NCI-H2196 treated with DMSO at 0.1 percent for 48 hours (cell line): ENCODE results near the gene NR2E3.

Experiments used
- DNase-seq: peaks from one replicate; lab custom pipeline; 2025; ENCODE audit not compliant: unreplicated experiment; lab: John Stamatoyannopoulos, UW

NR2E3 gene

GRCh38 chr15:71790081-71790480, 20.3 kb upstream of the NR2E3 start:
- no peak for DNase-seq

GRCh38 chr15:71791975-71792374, 18.4 kb upstream of the NR2E3 start:
- no peak for DNase-seq

- no peak for DNase-seq
Measured at GRCh38 chr15:71792521-71792920, 17.8 kb upstream of the NR2E3 start.

DNA sequence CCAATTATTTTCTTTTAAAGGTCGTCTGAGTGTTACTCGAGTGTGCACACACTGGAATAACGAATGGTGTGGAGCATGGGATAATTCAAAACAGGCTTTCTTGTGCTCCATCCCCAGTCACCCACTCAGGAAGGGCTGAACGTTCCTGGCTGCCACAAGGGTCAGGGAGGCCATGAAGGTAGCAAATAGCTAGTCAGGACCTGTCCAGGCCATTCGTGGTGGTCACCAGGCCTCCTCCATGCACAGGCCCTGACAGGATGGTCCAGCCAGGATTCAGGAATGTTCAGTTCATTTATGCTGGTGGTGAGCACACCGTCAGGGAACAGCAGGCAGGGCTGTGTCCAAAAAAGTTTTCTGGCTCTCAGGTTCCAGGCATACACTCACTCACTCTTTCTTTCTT, 11.7 kb upstream of the NR2E3 start:
- no peak for DNase-seq

DNA sequence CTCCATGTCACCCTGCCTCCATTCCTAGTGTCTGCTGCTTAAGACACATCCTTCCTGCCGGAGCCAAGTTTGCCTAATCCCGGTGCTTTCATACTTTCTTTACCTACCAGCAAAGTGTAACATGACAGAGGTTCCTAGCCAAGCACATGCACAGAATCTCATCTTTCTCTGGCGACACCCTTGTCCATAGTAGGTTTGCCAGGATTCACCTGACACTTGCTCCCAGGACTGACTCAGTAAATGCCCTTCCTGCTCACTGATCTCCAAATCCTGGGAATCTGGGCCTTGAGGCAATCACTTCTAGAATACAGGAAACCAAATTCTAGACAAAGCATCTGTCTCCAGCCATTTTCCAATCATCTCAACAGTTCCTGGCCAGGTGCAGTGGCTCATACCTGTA, 10.2 kb upstream of the NR2E3 start:
- DNase-seq = no peak

DNA sequence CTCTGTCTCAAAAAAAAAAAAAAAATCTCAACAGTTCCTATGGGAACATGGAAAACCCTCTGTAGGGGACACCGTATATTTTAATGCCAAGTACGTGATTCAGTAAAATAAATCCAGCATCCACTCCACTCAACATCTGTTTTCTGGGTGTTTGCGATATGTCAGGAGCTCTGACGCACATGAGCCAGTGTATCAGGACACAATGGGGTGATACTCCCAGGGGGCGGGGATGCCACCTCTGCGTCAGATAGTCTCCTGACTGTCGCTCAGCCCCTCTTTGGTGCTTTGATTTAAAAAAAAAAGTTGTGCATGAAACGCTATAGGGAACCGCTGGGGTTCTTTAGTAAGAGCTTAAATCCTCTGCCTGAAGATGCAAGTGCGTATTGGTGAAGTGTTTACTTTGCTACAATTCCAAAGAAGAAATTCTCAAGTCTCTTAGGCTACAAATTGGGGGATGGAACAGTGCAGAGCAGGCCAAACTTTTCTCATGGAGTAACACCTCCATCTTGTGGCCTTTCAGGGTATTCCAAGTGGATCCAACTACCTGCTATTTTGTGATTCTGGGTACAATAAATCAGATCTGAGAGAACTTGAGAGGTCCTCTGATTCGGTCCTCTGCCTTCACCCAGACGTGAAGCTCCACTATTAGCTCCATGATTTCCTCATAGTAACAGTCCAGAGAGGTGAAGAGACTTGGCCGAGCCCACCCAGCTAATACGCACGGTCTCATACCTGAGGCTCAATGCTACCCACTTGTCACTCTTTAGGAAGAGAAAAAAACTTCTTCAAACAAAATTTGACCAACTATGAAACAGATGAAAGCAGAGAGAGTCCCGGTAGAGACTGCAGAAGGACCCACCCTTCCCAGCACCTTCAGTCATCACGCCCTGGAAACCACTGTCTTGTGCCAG, 9.3 kb upstream of the NR2E3 start:
- DNase-seq = no peak

DNA sequence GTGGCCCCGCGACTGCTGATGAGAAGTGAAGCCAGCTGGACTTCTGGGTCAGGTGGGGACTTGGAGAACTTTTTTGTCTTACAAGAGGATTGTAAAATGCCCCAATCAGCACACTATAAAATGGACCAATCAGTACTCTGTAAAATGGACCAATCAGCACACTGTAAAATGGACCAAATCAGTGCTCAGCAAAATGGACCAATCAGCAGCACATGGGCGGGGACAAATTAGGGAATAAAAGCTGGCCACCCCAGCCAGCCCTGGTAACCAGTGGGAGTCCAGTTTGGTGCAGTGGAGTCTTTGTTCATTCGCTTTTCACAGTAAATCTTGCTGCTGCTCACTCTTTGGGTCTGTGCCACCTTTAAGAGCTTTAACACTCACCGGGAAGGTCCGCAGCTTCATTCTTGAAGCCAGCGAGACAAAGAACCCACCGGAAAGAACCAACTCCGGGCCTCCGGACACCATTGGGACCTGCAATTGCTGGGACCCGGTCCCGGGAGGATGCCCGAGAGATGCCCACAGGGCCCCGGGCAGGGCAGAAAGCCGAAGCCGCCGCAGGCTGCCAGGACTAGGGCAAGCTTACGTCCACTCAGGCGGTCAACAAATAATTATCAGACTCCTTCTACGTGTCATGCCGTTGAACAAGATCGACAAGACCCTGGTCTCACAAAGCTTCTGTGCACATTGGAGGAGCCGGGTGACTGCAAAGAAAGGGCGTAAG, 8.3 kb upstream of the NR2E3 start:
- DNase-seq = no peak

DNA sequence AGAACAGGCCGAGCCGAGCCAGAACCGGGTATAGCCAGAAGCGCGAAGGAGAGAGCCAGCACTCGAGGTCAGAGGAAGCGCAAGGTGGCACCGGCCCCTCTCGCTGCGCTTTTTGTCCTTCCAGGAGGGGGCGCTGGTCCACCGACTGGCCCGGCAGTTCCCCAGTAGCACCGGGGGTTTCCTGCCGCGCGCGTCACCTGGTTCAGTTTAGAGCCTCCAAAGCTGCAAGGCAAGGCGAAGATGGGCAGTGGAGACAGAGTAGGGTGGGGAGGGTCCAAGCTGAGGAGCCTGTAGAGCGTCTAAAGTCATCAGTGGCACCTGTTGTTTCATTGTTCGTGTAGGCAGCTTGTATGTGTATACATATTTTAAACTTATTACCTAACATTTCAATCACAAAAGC, 7.6 kb upstream of the NR2E3 start:
- no peak for DNase-seq

DNA sequence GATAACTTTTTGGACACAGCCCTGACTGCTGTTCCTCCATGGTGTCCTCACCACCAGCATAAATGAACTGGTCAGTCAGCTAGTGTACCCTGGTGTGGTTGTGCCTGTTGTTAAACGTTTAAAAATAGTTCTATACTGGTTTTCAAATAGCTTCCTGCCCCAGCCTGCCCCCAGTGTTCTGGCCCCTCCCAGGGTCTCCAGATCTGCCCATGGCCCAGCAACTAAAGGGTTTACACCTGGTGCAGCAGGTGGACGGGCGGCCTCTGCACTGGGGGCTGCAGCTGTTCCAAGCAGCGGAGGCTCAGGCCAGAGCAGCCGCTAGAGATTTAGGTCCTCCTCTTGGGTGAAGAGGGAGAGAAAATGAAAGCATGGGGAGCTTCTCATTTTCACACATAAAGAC, 6.1 kb upstream of the NR2E3 start:
- DNase-seq = no peak

- no peak for DNase-seq
Measured at GRCh38 chr15:71804695-71805470, 5.5 kb upstream of the NR2E3 start.

DNA sequence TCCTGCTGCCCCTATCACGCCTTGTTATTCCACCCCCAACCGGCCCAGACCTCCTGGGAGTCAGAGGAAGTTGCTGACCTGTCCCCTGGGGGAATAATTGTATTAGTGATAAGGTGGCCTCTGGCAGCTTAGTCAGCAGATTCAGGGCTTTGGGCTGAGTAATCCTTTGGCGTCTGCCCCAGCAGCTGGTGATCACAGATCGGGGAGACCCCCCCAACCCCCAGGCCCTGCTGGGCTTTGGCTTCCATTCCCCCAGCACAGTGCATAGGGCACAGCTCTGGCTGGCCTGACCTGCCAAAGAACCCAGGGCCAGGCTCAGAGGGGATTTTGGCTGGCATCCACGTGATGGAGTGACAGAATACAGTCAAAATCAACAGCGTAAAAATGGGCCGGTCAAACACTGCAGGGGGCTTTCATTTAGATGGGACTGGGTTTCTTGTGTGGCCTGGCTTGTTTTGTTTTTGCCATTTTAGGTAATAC, 3.9 kb upstream of the NR2E3 start:
- DNase-seq = no peak

- no peak for DNase-seq
Measured at GRCh38 chr15:71807125-71807629, 3.2 kb upstream of the NR2E3 start.

- DNase-seq = no peak
Measured at GRCh38 chr15:71807691-71808091, 2.7 kb upstream of the NR2E3 start.

- no peak for DNase-seq
Measured at GRCh38 chr15:71808311-71809020, 1.9 kb upstream of the NR2E3 start.

- DNase-seq = no peak
Measured at GRCh38 chr15:71809346-71809745, 1.0 kb upstream of the NR2E3 start.

GRCh38 chr15:71811036-71811736, 832 bp downstream of the NR2E3 start:
- DNase-seq = no peak

DNA sequence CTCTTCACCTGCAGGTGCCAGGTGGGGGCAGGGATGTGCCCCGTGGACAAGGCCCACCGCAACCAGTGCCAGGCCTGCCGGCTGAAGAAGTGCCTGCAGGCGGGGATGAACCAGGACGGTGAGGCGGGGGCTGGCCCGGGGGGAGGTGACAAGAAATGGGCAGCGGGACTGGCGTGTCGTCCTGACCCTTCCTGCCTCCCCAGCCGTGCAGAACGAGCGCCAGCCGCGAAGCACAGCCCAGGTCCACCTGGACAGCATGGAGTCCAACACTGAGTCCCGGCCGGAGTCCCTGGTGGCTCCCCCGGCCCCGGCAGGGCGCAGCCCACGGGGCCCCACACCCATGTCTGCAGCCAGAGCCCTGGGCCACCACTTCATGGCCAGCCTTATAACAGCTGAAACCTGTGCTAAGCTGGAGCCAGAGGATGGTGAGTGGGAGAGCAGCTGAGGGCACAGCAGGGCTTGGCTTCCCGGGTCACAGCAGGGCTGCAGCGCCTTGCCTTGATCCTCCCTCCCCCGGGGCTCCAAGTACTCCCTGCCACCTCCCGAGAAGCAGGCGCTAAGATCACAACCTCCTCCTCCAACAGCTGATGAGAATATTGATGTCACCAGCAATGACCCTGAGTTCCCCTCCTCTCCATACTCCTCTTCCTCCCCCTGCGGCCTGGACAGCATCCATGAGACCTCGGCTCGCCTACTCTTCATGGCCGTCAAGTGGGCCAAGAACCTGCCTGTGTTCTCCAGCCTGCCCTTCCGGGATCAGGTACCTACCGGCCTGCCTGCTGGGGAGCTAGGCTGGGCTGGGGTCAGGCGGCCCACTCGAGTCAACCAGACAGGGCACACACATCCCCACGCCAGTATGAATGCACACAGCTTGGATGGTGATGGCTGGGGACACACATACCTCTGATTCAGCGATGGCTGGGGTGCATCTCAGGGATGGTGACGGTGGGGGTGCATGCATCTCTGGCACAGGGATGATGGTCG, 1.7 kb downstream of the NR2E3 start:
- no peak for DNase-seq

DNA sequence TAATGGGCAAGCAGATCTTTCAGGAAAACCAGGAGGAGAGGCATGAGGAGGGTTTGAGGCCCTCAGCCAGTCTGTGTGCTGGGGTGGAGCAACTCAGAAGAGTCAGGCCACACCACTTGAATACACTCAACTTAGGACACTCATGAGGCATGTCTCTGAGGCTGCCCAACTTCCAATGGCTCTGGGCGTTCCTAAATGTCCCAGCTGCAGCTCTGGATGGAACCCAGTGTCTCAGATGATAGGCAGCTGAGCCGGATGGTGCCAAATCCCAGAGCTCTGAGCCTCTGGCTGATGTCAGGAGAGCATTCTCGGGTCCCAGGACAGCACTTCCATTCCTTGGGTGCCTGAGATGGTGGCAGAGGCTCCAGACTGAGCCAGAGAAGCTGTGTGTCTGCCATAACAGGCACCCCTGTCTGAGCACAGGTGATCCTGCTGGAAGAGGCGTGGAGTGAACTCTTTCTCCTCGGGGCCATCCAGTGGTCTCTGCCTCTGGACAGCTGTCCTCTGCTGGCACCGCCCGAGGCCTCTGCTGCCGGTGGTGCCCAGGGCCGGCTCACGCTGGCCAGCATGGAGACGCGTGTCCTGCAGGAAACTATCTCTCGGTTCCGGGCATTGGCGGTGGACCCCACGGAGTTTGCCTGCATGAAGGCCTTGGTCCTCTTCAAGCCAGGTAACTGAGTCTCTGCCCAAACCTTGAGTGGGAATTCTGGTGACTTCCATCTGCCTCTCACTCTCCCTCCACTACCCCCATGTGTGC, 2.8 kb downstream of the NR2E3 start:
- no peak for DNase-seq
